ENCODE results near the gene TARDBP.
"Not testable (repeated sequence)": the region's sequence is repeated elsewhere in the genome, so short reads cannot be mapped to it uniquely, and the experiment has no call there.

Gene TARDBP

DNA sequence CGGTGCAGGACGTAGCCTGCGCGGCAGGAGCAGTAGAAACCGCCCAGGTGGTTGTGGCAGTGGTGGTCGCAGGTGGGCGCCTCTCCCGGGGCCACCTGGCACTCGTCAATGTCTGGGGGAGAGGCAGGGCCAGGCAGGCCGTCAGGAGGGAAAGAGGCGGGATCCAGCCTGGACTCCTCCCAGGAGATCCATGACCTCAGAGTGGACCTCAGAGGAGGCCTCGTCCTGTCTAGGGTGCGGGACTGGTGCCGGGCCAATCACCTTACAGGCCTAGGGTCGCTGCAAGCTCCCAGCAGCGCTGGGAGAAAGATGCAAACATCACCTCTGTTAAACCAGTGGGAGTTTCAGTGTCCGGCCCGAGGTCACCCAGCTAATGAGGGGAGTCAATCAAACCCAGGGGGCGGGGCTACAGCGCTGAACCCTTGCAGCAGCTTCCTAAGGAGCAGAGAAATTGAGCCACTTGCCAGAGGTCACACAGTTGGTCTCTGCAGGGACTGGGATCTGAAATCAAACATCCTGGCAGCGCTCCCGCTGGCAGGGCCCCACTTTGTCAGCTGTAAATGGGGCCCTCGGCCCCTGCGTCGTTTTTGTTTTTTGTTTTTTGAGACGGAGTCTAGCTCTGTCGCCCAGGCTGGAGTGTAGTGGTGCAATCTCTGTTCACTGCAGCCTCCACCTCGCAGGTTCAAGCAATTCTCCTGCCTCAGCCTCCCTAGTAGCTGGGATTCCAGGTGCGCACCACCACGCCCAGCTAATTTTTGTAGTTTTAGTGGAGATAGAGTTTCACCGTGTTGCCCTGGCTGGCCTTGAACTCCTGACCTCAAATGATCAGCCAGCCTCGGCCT is 33.2 kb downstream of the TARDBP start:
- no peak for DNase-seq (ENCODE audit: low spot score)
- in situ Hi-C loops (cut with MboI; ENCODE audit: low pct_unique_long_range_greater_than_20kb, low sequenced_read_pairs, unreplicated experiment): loop anchor here (25.0 kb wide), 1 partner anchor 592 kb away; no protein-coding TSS in a partner anchor

DNA sequence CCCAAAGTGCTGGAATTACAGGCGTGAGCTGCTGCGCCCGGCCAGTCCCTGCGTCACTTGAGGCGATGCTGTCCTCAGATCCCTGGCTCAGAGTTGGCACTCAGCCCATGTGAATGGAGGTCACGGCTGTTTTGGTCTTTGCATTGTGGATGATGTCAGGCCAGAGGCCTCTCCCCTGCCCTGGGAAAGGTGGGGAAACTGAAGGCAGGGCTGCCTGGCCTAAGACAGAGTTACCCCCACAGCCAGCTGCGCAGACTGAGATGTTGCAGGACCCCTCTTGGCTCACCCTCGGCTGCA is 33.8 kb downstream of the TARDBP start:
- in situ Hi-C loops (cut with MboI; ENCODE audit: low pct_unique_long_range_greater_than_20kb, low sequenced_read_pairs, unreplicated experiment): loop anchor here (25.0 kb wide), 1 partner anchor 591 kb away; no protein-coding TSS in a partner anchor
- DNase-seq (ENCODE audit: low spot score): no peak
- no peak for TF ChIP-seq CTCF (IDR thresholded peaks at IDR 0.05; ENCODE audit: extremely low read depth, insufficient read depth, missing control alignments)

More for the DNA sequence above, 33.2 kb downstream of the TARDBP start:
- no peak for TF ChIP-seq CTCF (IDR thresholded peaks at IDR 0.05; ENCODE audit: extremely low read depth, insufficient read depth, missing control alignments)

GRCh38 chr1:11046625-11047365 is 34.3 kb downstream of the TARDBP start, which contains the start of gene MASP2:
TSS of gene MASP2 (minus strand) at chr1:11047239. CDS start at chr1:11047207, 32 bp downstream.
- in situ Hi-C loops (cut with MboI; ENCODE audit: low pct_unique_long_range_greater_than_20kb, low sequenced_read_pairs, unreplicated experiment): loop anchor here (25.0 kb wide), 1 partner anchor 591 kb away; no protein-coding TSS in a partner anchor
- no peak for DNase-seq (ENCODE audit: low spot score)
- no peak for TF ChIP-seq CTCF (IDR thresholded peaks at IDR 0.05; ENCODE audit: extremely low read depth, insufficient read depth, missing control alignments)

GRCh38 chr1:11051121-11051520 is 38.7 kb downstream of the TARDBP start:
- DNase-seq (ENCODE audit: low spot score); in situ Hi-C loops (cut with MboI; ENCODE audit: low pct_unique_long_range_greater_than_20kb, low sequenced_read_pairs, unreplicated experiment): not testable (repeated sequence)

GRCh38 chr1:11051781-11052511 is 39.5 kb downstream of the TARDBP start:
- TF ChIP-seq CTCF (IDR thresholded peaks at IDR 0.05; ENCODE audit: extremely low read depth, insufficient read depth, missing control alignments): no peak
- no peak for DNase-seq (ENCODE audit: low spot score)
- in situ Hi-C loops (cut with MboI; ENCODE audit: low pct_unique_long_range_greater_than_20kb, low sequenced_read_pairs, unreplicated experiment): no loop called here

- no peak for TF ChIP-seq CTCF (IDR thresholded peaks at IDR 0.05; ENCODE audit: extremely low read depth, insufficient read depth, missing control alignments)
- in situ Hi-C loops (cut with MboI; ENCODE audit: low pct_unique_long_range_greater_than_20kb, low sequenced_read_pairs, unreplicated experiment): no loop called here
- no peak for DNase-seq (ENCODE audit: low spot score)
Measured at GRCh38 chr1:11052839-11053757, 40.6 kb downstream of the TARDBP start.

Measured in GM13977 (cell line).